Effector CD8-positive, alpha-beta T cell (primary cell): ENCODE data around the gene CYP27B1.

Experiments used
- DNase-seq: peaks from one replicate; lab custom pipeline; 2025; lab: John Stamatoyannopoulos, UW
- total RNA-seq, 4 experiments: gene quantifications; one replicate each; lab custom pipeline; 2026; lab: John Stamatoyannopoulos, UW

The CYP27B1 gene
- 0 to 2.8 (median 0.23) reads per million in 4 experiments for total RNA-seq

- no peak for DNase-seq
These were observed at the start of gene CYP27B1 for GRCh38 chr12:57766464-57767304. Gene CYP27B1, minus strand, starts transcription at chr12:57767078. Its CDS starts 37 bp downstream, at chr12:57767041.

GRCh38 chr12:57816001-57816854 is 49.4 kb upstream of the CYP27B1 start:
- DNase-seq, result no peak

- no peak for DNase-seq
These were observed 48.5 kb upstream of the CYP27B1 start for GRCh38 chr12:57815177-57816000.

- DNase-seq, result no peak
These were observed 47.3 kb upstream of the CYP27B1 start for GRCh38 chr12:57813971-57814772.

GRCh38 chr12:57813111-57813970 is 46.5 kb upstream of the CYP27B1 start:
- no peak for DNase-seq

GRCh38 chr12:57811028-57811755 is 44.3 kb upstream of the CYP27B1 start:
- no peak for DNase-seq

- DNase-seq, result no peak
These were observed 43.6 kb upstream of the CYP27B1 start for GRCh38 chr12:57810450-57810849.

- no peak for DNase-seq
These were observed 42.5 kb upstream of the CYP27B1 start for GRCh38 chr12:57809425-57809824.

GRCh38 chr12:57808351-57808750 is 41.5 kb upstream of the CYP27B1 start:
- DNase-seq, result no peak

- no peak for DNase-seq
These were observed 40.4 kb upstream of the CYP27B1 start for GRCh38 chr12:57807285-57807684.

- no peak for DNase-seq
These were observed 39.8 kb upstream of the CYP27B1 start for GRCh38 chr12:57806677-57807076.

- DNase-seq, result peak; percentile 12
These were observed 36.5 kb upstream of the CYP27B1 start for GRCh38 chr12:57803319-57803893.

- no peak for DNase-seq
These were observed 35.7 kb upstream of the CYP27B1 start for GRCh38 chr12:57802607-57803006.

GRCh38 chr12:57800965-57801364 is 34.1 kb upstream of the CYP27B1 start:
- DNase-seq, result no peak

GRCh38 chr12:57797933-57798332 is 31.1 kb upstream of the CYP27B1 start:
- no peak for DNase-seq

GRCh38 chr12:57796996-57797395 is 30.1 kb upstream of the CYP27B1 start:
- DNase-seq, result no peak

GRCh38 chr12:57795354-57795753 is 28.5 kb upstream of the CYP27B1 start:
- no peak for DNase-seq

GRCh38 chr12:57793920-57794319 is 27.0 kb upstream of the CYP27B1 start:
- no peak for DNase-seq

- DNase-seq, result no peak
These were observed 17.0 kb upstream of the CYP27B1 start for GRCh38 chr12:57783861-57784260.
